Gastrocnemius medialis (tissue), 4 donors: ENCODE measurements around the gene IFNA7. TPM values are rescaled to one million over a fixed set of nuclear protein-coding genes. Genes with fewer than 3 reads are reported as not detected.
"Not testable (repeated sequence)": the region's sequence is repeated elsewhere in the genome, so short reads cannot be mapped to it uniquely, and the experiment has no call there.

Experiments used
- ATAC-seq, 2 donors: fragments of 150-250 bp; one replicate each; pipeline ENCODE4 v1.9.1; 2016
- DNase-seq, 2 donors: peaks; one replicate each; pipeline ENCODE4 v3.0.0-alpha.2; 2019
- H3K27ac ChIP-seq, 4 donors: fragments of 200-600 bp; sonication (generic); 1 replicate in 1 of 4; 2 replicates in 3 of 4; pipeline ENCODE4 v1.5.1; 2016 to 2018; ENCODE audit warnings: mild to moderate bottlenecking in 2 of 4, moderate library complexity in 1 of 4
- H3K27me3 ChIP-seq, 3 donors: fragments of 200-600 bp; sonication (generic) in 2 of 3; 1 replicate in 1 of 3; 2 replicates in 2 of 3; pipeline versions ENCODE4 v1.5.1 to v1.6.0; 2016 to 2019; ENCODE audit warnings: mild to moderate bottlenecking in 1 of 3, moderate library complexity in 1 of 3
- H3K36me3 ChIP-seq, 2 donors: fragments of 200-600 bp; sonication (generic) in 1 of 2; one replicate each; pipeline ENCODE4 v1.5.1; 2017 to 2018
- H3K4me1 ChIP-seq, 2 donors: fragments of 200-600 bp; sonication (generic) in 1 of 2; one replicate each; pipeline ENCODE4 v1.5.1; 2016 to 2017; ENCODE audit warnings: mild to moderate bottlenecking in 2 of 2
- H3K4me3 ChIP-seq, 4 donors: fragments of 200-600 bp; sonication (generic) in 3 of 4; 1 replicate in 1 of 4; 2 replicates in 3 of 4; pipeline ENCODE4 v1.5.1; 2016 to 2019; ENCODE audit warnings: mild to moderate bottlenecking in 2 of 4
- H3K9me3 ChIP-seq, 3 donors: fragments of 200-600 bp; sonication (generic) in 2 of 3; 1 replicate in 1 of 3; 2 replicates in 2 of 3; pipeline ENCODE4 v1.5.1; 2016 to 2019
- POLR2A ChIP-seq, 2 donors: fragments of 450-650 bp; IDR thresholded peaks; one replicate each; pipeline ENCODE4 v1.6.1; 2017; ENCODE audit warnings: antibody characterized with exemption in 2 of 2, mild to moderate bottlenecking in 2 of 2, moderate library complexity in 2 of 2
- in situ Hi-C, 4 donors: fragments of 200-750 bp; cut with MboI; loops; one replicate each; pipeline versions ENCODE4 v1.15.0 to v1.8.0; 2017; ENCODE audit warnings: low sequenced_read_pairs in 4 of 4
- intact Hi-C: fragments of 100-400 bp; cut with DNase I; formaldehyde crosslinking; loops from one replicate; pipeline ENCODE4 v1.15.1; 2023; ENCODE audit warnings: low total_unique reads
- total RNA-seq, 4 donors: library from RNA; depleted of rRNA; stranded (reverse); fragments of >200 nt; gene quantifications; one replicate each; pipeline versions ENCODE4 v1.1.0 to v1.2.3, GENCODE V29; 2016
- TF ChIP-seq, protein P1 (sequence below), 5 experiments: fragments of 450-650 bp in 3 of 5; fragments of 200-600 bp in 2 of 5; sonication (generic) in 2 of 5; IDR thresholded peaks in 4 of 5; conservative IDR thresholded peaks in 1 of 5; 1 replicate in 4 of 5; 2 replicates in 1 of 5; pipeline ENCODE4 v1.5.1; 2016 to 2019; ENCODE audit warnings: antibody characterized with exemption in 5 of 5, mild to moderate bottlenecking in 3 of 5, moderate library complexity in 3 of 5

IFNA7 gene
- total RNA-seq, 4 donors from 2014 or later, result not detected

DNA sequence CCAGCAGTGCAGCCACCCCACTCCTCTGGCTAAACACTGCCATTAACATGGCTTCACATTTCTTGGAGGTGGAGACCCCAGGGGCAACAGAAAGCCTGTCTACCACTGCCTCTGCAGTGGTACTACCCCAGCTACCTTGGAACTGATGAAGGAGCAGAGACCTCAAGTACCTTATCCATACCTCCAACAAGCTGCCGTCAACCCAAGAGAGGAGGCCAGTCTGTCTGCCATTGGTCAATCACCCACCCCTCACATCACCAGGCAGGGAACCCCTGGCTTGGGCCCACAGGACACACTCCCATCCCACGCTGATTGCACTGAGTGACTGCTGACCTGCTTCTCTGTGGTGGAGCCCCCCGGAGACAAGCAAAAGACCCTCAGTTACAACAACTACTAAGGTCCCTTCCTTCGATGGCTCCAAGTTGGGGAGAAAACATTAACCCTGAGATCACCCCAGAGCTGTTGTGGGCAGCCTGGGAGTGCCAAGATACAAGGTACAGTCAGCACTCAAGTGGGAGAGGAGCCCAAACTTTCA is 32.2 kb upstream of the IFNA7 start:
- Histone ChIP-seq H3K4me1 (no peaks in the 10 kb centered on the region), H3K27ac (no peak overlapping the region), H3K36me3 (no peaks in the 10 kb centered on the region), H3K27me3 (no peaks in the 10 kb centered on the region), H3K4me3 (no peak overlapping the region), H3K9me3 (no peaks in the 10 kb centered on the region)
- in situ Hi-C loops (no loop called here), intact Hi-C loops (no loop called here)
- ATAC-seq (no peak), DNase-seq (no peak)
- TF ChIP-seq, protein P1, sequence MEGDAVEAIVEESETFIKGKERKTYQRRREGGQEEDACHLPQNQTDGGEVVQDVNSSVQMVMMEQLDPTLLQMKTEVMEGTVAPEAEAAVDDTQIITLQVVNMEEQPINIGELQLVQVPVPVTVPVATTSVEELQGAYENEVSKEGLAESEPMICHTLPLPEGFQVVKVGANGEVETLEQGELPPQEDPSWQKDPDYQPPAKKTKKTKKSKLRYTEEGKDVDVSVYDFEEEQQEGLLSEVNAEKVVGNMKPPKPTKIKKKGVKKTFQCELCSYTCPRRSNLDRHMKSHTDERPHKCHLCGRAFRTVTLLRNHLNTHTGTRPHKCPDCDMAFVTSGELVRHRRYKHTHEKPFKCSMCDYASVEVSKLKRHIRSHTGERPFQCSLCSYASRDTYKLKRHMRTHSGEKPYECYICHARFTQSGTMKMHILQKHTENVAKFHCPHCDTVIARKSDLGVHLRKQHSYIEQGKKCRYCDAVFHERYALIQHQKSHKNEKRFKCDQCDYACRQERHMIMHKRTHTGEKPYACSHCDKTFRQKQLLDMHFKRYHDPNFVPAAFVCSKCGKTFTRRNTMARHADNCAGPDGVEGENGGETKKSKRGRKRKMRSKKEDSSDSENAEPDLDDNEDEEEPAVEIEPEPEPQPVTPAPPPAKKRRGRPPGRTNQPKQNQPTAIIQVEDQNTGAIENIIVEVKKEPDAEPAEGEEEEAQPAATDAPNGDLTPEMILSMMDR (IDR thresholded peaks at IDR 0.05 in 4 of 5, conservative IDR thresholded peaks at IDR 0.05 in 1 of 5), result no peak
- no peak for TF ChIP-seq POLR2A (IDR thresholded peaks at IDR 0.05)

DNA sequence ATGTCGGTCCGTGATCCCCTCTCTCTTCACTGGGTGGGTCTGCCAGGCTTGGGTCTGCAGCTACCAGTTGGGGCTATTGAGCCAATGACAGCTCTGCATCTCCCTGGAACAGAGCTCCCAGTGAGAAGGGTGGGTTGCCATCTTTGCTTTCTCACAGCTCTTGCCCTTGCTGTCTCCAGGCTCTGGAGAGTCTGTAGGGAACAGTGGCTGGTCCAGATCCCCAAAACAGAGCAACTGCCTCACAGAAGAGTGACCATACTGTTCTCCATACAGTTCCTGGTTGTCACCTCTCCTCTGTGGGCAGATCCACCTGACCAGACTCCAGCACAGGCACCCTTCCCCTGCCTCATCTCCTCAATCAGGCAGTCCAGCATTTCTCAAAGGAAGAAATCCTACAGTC is 31.3 kb upstream of the IFNA7 start:
- in situ Hi-C loops, result no loop called here
- DNase-seq (no peak), ATAC-seq (no peak)
- Histone ChIP-seq H3K27me3 (no peaks in the 10 kb centered on the region), H3K4me3 (no peak overlapping the region), H3K4me1 (no peaks in the 10 kb centered on the region), H3K9me3 (no peaks in the 10 kb centered on the region), H3K36me3 (no peaks in the 10 kb centered on the region), H3K27ac (no peak overlapping the region)
- intact Hi-C loops, result no loop called here
- TF ChIP-seq, protein P1 (IDR thresholded peaks at IDR 0.05 in 4 of 5, conservative IDR thresholded peaks at IDR 0.05 in 1 of 5), result no peak
- no peak for TF ChIP-seq POLR2A (IDR thresholded peaks at IDR 0.05)

DNA sequence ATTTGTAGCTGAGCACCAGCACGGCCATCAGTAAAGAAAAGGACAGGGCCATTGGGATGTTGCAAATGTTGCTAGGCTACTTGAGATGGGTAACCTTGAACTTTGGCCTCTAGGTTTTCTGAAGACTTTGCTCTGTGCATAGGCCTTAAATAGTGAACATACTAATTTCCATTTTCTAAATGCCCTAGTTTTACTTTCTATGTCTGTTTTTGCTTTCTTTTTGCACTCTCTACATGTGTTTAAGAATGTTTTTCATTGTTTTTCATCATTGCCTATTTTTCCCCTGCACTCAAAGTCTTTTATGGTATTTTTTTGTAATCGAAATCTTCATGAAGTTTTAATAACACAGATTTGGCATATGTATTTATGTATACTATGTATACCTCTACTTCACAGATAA is 26.1 kb upstream of the IFNA7 start, which contains the start of gene IFNA17:
Gene IFNA17 (minus strand): TSS at position 101 of the 400 bp plus-strand sequence. CDS start 49 bp downstream, at position 52.
- TF ChIP-seq POLR2A (IDR thresholded peaks at IDR 0.05), result no peak
- TF ChIP-seq, protein P1 (IDR thresholded peaks at IDR 0.05 in 4 of 5, conservative IDR thresholded peaks at IDR 0.05 in 1 of 5), result no peak
- in situ Hi-C loops, result no loop called here
- no peak for DNase-seq
- intact Hi-C loops, result no loop called here
- H3K9me3 ChIP-seq, result no peaks in the 10 kb centered on the region
- H3K36me3 ChIP-seq, result no peaks in the 10 kb centered on the region
- no peaks in the 10 kb centered on the region for H3K27me3 ChIP-seq
- no peaks in the 10 kb centered on the region for H3K4me1 ChIP-seq
- no peak for ATAC-seq
- H3K27ac ChIP-seq, result no peak within 1 kb of the TSS
- H3K4me3 ChIP-seq, result no peak within 1 kb of the TSS

DNA sequence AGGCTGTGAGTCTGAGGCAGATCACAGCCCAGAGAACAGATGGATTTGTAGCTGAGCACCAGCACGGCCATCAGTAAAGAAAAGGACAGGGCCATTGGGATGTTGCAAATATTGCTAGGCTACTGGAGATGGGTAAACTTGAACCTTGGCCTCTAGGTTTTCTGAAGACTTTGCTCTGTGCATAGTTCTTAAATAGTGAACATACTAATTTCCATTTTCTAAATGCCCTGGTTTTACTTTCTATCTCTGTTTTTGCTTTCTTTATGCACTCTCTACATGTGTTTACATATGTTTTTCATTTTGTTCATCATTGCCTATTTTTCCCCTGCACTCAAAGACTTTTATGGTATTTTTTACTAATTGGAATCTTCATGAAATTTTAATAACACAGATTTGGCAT is 15.2 kb upstream of the IFNA7 start, which contains the start of gene IFNA16:
Gene IFNA16 (minus strand): TSS at position 101 of the 400 bp plus-strand sequence. CDS start 6 bp downstream, at position 95.
- H3K36me3 ChIP-seq, H3K27me3 ChIP-seq, in situ Hi-C loops, ATAC-seq, DNase-seq, H3K9me3 ChIP-seq, H3K4me3 ChIP-seq, intact Hi-C loops, H3K4me1 ChIP-seq, H3K27ac ChIP-seq: not testable (repeated sequence)

DNA sequence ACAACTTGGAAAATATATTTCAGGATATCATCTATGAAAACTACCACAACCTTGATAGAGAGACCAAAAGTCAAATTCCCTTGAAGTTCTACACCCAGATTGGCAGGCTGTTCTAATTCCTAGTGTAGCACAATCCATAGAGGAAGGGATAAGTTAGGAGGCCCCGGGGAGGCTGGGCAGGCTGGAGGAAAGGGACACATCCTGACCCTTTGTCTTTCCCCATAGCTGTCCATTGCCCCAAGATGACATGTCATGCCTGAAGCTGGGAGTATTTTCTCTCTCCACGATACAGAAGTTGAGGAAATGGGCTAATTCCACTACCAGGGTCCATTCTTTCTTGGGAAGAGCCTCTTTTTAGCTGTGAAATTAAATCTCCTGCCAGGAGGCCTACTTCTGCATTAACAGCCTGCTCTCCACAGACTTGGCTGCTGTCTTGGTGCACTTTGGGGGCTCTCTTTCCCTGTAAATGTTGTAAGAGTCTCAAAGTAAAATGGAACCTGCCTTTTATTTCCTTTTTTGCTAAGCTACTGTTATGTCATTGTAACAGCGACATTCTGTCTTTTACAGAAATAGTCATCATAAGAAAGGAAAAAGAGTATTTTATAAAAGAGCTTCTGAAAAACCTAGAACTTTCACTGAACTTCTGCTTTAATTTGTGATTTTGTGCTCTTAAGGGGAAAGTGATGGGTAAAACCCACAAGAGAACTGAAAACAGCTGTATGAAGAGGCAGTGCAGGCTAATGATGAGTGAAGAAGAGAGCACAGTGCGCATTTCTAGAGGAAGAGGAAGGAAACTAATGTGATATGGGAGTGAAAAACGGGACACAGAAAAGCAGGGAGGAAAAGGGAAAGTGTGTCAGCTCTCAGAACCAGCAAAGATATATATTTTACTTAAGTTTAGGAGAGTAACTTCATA is 11.7 kb upstream of the IFNA7 start:
- not testable (repeated sequence) for ATAC-seq

DNA sequence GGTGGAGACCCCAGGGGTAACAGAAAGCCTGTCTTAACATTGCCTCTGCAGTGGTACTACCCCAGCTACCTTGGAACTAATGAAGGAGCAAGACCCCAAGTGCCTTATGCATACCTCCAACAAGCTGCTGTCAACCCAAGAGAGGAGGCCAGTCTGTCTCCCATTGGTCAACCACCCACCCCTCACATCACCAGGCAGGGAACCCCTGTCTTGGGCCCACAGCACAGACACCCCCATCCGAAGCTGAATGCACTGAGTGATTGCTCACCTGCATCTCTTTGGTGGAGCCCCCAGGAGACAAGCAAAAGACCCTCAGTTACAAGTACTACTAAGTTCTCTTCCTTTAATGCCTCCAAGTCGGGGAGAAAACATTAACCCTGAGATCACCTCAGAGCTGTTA is 10.2 kb upstream of the IFNA7 start:
- H3K27me3 ChIP-seq, H3K4me3 ChIP-seq, DNase-seq, intact Hi-C loops, H3K36me3 ChIP-seq, H3K4me1 ChIP-seq, ATAC-seq, H3K27ac ChIP-seq, in situ Hi-C loops, H3K9me3 ChIP-seq: not testable (repeated sequence)

More for the DNA sequence above, 11.7 kb upstream of the IFNA7 start:
- intact Hi-C loops, DNase-seq, H3K36me3 ChIP-seq, H3K4me3 ChIP-seq, in situ Hi-C loops, H3K9me3 ChIP-seq, H3K4me1 ChIP-seq, H3K27ac ChIP-seq, H3K27me3 ChIP-seq: not testable (repeated sequence)

DNA sequence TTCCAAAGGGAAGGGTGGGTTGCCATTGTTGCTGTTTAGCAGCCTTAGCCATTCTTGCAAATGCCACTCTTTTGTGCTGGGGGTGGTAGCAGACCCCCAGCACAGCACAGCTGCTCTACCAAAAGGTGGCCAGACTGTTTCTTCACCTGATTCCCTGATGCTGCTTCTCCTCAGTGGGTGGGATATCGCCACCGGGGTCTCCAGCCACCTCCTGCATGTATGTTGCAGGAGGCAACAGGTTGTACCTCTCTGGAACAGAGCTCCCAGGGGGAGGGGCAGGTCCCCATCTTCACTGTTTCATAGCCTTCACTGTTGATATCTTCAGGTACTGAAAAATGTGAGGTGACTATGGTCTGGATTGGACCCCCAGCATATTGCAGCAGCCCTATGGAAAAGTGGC is 8.8 kb upstream of the IFNA7 start:
- ATAC-seq, H3K9me3 ChIP-seq, DNase-seq, in situ Hi-C loops, H3K36me3 ChIP-seq, H3K4me1 ChIP-seq, H3K4me3 ChIP-seq, H3K27ac ChIP-seq, intact Hi-C loops, H3K27me3 ChIP-seq: not testable (repeated sequence)
